Kidney epithelial cell (primary cell): Measurements from ENCODE around the gene PKP2. TPM values are rescaled to one million over a fixed set of nuclear protein-coding genes. Genes with fewer than 3 reads are reported as not detected.
"Not testable (repeated sequence)": the region's sequence is repeated elsewhere in the genome, so short reads cannot be mapped to it uniquely, and the experiment has no call there.

Source experiments
- DNase-seq: peaks from one replicate; pipeline ENCODE4 v3.0.0-alpha.2; 2010; ENCODE audit warnings: low read depth
- H3K27me3 ChIP-seq: 2 replicates; pipeline ENCODE4 v1.6.0; 2011; ENCODE audit warnings: low read length; ENCODE audit not compliant: control insufficient read depth, insufficient read depth
- H3K36me3 ChIP-seq: 2 replicates; pipeline ENCODE4 v1.5.1; 2011; ENCODE audit warnings: low read length; ENCODE audit not compliant: control insufficient read depth, insufficient read depth
- H3K4me3 ChIP-seq: 2 replicates; pipeline ENCODE4 v1.5.1; 2011; ENCODE audit warnings: low read depth, mild to moderate bottlenecking, control low read depth, low read length
- total RNA-seq: library from RNA; depleted of rRNA; stranded (reverse); fragments of >200 nt; gene quantifications from 2 replicates; pipeline ENCODE4 v1.2.3, GENCODE V29; 2015
- TF ChIP-seq, protein P1 (sequence below): IDR thresholded peaks from 2 replicates; pipeline ENCODE4 v1.5.1; 2011; ENCODE audit warnings: mild to moderate bottlenecking, moderate library complexity, low read length, control low read depth, inconsistent platforms; ENCODE audit not compliant: insufficient read depth, poor library complexity, severe bottlenecking

PKP2 gene
- total RNA-seq, 1 donor from 2014 or later: 15.0 TPM

GRCh38 chr12:32894566-32894965, 2.0 kb downstream of the PKP2 start:
- no peaks in the 10 kb centered on the region for H3K27me3 ChIP-seq
- TF ChIP-seq, protein P1, sequence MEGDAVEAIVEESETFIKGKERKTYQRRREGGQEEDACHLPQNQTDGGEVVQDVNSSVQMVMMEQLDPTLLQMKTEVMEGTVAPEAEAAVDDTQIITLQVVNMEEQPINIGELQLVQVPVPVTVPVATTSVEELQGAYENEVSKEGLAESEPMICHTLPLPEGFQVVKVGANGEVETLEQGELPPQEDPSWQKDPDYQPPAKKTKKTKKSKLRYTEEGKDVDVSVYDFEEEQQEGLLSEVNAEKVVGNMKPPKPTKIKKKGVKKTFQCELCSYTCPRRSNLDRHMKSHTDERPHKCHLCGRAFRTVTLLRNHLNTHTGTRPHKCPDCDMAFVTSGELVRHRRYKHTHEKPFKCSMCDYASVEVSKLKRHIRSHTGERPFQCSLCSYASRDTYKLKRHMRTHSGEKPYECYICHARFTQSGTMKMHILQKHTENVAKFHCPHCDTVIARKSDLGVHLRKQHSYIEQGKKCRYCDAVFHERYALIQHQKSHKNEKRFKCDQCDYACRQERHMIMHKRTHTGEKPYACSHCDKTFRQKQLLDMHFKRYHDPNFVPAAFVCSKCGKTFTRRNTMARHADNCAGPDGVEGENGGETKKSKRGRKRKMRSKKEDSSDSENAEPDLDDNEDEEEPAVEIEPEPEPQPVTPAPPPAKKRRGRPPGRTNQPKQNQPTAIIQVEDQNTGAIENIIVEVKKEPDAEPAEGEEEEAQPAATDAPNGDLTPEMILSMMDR: no peak
- no peak for DNase-seq
- no peak overlapping the region for H3K4me3 ChIP-seq
- H3K36me3 ChIP-seq: no peaks in the 10 kb centered on the region

- DNase-seq: no peak
Observed at GRCh38 chr12:32893458-32893857, 3.1 kb downstream of the PKP2 start.

DNA sequence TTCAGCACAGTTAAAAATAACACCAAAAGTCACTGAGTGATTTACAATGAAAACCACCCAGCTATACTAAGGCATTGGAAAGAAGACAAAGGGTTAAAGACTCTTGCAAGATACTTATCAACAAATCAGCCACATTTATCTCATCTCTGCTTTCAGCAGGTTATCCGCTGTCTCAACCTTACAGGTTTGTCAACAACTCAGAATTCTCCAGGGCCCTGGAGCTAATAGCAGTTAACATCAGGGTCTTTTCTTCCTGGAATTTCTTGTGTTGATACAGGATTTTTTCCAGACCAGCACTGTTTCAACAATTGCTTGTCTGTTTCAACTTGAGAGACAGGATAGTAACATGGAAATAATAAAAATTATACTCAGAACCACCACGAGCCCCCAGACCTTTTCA, 3.5 kb downstream of the PKP2 start:
- Histone ChIP-seq H3K27me3 (no peaks in the 10 kb centered on the region), H3K36me3 (no peaks in the 10 kb centered on the region), H3K4me3 (no peak overlapping the region)
- DNase-seq: no peak
- TF ChIP-seq, protein P1: no peak

More at GRCh38 chr12:32893458-32893857, 3.1 kb downstream of the PKP2 start:
- Histone ChIP-seq H3K27me3 (no peaks in the 10 kb centered on the region), H3K36me3 (no peaks in the 10 kb centered on the region), H3K4me3 (no peak overlapping the region)
- TF ChIP-seq, protein P1: no peak

DNA sequence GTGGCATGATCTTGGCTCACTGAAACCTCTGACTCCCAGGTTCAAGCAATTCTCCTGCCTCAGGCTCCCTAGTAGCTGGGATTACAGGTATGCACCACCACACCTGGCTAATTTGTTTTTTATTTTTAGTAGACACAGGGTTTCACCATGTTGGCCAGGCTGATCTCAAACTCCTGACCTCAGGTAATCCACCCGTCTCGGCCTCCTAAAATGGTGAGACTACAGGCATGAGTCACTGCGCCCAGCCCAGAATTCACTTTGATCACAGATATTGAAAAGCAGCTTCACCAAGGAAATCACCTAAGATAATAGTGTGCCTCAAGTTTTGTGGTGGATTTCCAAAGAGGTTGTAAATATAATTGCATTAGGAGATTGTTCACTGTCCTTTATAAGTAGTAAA, 4.2 kb downstream of the PKP2 start:
- not testable (repeated sequence) for H3K36me3 ChIP-seq, H3K27me3 ChIP-seq, H3K4me3 ChIP-seq, DNase-seq

GRCh38 chr12:32891956-32892355, 4.6 kb downstream of the PKP2 start:
- no peak for DNase-seq
- Histone ChIP-seq H3K27me3 (no peaks in the 10 kb centered on the region), H3K4me3 (no peak overlapping the region), H3K36me3 (no peaks in the 10 kb centered on the region)
- TF ChIP-seq, protein P1: no peak

GRCh38 chr12:32891526-32891925, 5.1 kb downstream of the PKP2 start:
- Histone ChIP-seq H3K36me3 (no peaks in the 10 kb centered on the region), H3K4me3 (no peak overlapping the region), H3K27me3 (no peaks in the 10 kb centered on the region)
- DNase-seq: no peak
- TF ChIP-seq, protein P1: no peak
